Measurements from ENCODE around the gene ASXL1. TPM values are rescaled to one million over a fixed set of nuclear protein-coding genes. Genes with fewer than 3 reads are reported as not detected.

ASXL1 gene
- total RNA-seq, 2 experiments from 2014 or later = 129 to 137 TPM

DNA sequence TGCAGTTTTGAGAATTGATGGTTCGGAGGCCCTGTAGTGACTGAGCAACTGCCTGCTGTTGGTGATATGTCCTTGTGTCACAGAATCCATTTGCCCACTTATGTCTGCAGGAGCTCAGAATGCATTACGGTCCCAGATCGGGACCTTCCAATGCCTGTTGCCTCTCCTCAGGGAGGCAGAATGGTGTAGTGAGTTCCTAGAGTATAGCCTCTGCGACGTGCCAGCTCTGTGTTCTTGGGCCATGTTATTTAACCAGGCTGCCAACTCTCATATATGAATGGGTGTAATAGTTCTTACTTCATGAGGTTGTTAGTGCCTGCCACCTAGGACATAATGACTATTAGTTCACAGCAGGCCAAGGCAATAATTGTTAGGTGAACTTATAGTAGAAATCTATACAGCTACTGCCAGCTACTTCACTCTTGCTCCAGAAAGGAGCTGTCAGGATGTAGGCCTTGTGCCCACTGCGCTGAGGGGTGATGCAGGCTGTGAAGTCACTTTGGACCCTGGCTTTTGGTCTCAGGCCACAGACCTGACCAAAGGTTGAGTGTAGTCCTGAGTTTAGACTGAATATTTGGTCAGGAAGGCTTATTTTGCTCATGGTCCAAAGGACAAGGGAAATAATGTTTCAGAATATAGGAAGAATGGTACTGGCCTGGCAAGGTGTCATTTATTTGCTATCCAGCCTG lies 82.1 kb downstream of the ASXL1 start:
- no peak for DNase-seq
- ChIA-PET POLR2A (no interaction called here), CTCF (interaction anchor here (0.9 kb wide), 1 partner anchor 212 kb away, joined by 4 read pairs; no protein-coding TSS in a partner anchor)
- H3K4me3 Mint-ChIP-seq = no peak overlapping the region
- peaks cover 37% of the 10 kb centered on the region for H3K4me1 Mint-ChIP-seq (ENCODE audit: low read depth)
- ATAC-seq = no peak
- intact Hi-C loops (cut with micrococcal nuclease) = no loop called here
- TF ChIP-seq, protein P1, sequence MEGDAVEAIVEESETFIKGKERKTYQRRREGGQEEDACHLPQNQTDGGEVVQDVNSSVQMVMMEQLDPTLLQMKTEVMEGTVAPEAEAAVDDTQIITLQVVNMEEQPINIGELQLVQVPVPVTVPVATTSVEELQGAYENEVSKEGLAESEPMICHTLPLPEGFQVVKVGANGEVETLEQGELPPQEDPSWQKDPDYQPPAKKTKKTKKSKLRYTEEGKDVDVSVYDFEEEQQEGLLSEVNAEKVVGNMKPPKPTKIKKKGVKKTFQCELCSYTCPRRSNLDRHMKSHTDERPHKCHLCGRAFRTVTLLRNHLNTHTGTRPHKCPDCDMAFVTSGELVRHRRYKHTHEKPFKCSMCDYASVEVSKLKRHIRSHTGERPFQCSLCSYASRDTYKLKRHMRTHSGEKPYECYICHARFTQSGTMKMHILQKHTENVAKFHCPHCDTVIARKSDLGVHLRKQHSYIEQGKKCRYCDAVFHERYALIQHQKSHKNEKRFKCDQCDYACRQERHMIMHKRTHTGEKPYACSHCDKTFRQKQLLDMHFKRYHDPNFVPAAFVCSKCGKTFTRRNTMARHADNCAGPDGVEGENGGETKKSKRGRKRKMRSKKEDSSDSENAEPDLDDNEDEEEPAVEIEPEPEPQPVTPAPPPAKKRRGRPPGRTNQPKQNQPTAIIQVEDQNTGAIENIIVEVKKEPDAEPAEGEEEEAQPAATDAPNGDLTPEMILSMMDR (IDR thresholded peaks at IDR 0.05) = no peak
- no peaks in the 10 kb centered on the region for H3K9me3 Mint-ChIP-seq
- H3K27me3 Mint-ChIP-seq = no peaks in the 10 kb centered on the region
- H3K27ac Mint-ChIP-seq = peak overlapping the region; percentile 9
- H3K36me3 Mint-ChIP-seq (ENCODE audit: low read depth) = peaks cover 39% of the 10 kb centered on the region

DNA sequence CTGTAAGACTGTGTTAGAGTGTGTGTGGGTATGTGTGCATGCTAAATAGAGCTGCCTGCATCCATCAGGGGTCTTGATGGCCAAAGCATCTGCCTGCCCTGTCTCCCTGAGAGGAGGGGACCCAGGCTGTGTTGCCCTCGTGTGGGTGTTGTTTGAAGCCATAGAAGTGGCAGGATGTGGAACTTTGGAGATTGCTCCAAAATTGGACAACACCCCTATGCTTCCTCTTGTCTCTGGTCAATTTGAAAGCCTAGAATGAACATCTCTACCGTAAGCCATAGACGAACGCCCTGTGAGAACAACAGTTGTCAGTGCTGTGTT lies 82.6 kb downstream of the ASXL1 start:
- no peaks in the 10 kb centered on the region for H3K9me3 Mint-ChIP-seq
- no peaks in the 10 kb centered on the region for H3K27me3 Mint-ChIP-seq
- ATAC-seq (no peak), DNase-seq (no peak)
- ChIA-PET POLR2A (no interaction called here), CTCF (no interaction called here)
- no peak overlapping the region for H3K4me3 Mint-ChIP-seq
- TF ChIP-seq, protein P1 (IDR thresholded peaks at IDR 0.05) = no peak
- H3K27ac Mint-ChIP-seq = no peak overlapping the region
- intact Hi-C loops (cut with micrococcal nuclease) = no loop called here
- H3K36me3 Mint-ChIP-seq (ENCODE audit: low read depth) = peaks cover 38% of the 10 kb centered on the region
- H3K4me1 Mint-ChIP-seq (ENCODE audit: low read depth) = peaks cover 42% of the 10 kb centered on the region

DNA sequence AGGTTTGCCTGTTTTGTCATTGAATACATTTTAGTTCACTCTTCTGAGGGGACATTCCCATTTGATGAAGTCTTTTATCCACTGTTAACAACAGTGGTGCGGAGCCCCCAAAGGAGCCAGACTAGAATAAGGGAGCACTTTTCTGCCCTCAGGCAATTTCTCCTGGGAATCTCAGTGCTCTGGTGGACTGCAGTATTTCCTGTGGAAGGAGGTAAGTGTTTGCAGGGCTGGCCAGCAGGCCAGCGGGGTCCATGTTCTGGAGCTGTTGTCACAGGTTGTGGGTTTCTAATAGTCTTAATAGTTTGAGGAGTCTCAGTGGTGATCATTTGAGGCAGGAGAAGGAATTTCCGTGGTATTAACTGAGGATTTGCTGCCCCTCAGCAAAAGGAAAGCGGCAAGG lies 83.5 kb downstream of the ASXL1 start:
- Mint-ChIP-seq H3K4me1 (ENCODE audit: low read depth) (peaks cover 44% of the 10 kb centered on the region), H3K36me3 (ENCODE audit: low read depth) (peaks cover 37% of the 10 kb centered on the region), H3K4me3 (no peak overlapping the region), H3K27ac (peak overlapping the region; percentile 23), H3K9me3 (no peaks in the 10 kb centered on the region), H3K27me3 (no peaks in the 10 kb centered on the region)
- ATAC-seq (no peak), DNase-seq (no peak)
- ChIA-PET POLR2A (interaction anchor here (1.0 kb wide), 1 partner anchor 9 kb away, joined by 3 read pairs; no protein-coding TSS in a partner anchor), CTCF (no interaction called here)
- intact Hi-C loops (cut with micrococcal nuclease) = no loop called here
- TF ChIP-seq, protein P1 (IDR thresholded peaks at IDR 0.05) = no peak

DNA sequence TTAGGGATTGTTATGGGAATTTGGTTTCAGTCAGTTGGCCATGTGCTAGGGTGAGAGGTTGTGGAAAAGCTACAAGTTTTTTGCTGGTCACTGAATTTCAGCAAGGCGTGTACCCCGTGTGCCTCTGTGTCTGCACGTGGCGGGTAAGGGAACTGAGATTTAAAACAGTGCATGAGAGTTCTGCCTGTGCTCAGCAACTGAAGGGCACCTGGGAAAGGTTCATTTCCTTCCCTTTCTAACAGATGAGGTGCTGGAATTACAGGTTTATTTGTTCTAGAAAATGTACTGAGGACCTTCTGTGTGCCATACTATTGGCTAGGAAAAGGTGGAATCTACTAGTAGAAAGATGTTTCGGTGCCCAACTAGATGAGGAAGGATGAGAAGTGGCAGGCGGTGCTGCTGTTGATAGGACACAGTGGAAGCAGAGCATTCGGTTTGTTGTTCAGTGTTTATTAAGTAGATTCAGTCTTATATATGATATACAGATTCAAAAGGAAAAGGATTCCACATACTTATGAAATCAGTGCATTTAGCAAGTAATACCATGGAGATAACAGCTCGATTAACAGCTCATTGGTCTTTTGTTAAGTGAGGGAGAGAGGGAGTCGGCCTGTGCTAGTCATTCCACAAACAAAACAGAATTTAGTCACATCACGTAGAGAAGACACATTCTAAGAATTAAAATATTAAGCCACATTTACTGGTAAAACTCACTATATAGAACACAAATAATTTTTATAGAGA lies 84.7 kb downstream of the ASXL1 start:
- no peaks in the 10 kb centered on the region for H3K9me3 Mint-ChIP-seq
- no peak overlapping the region for H3K4me3 Mint-ChIP-seq
- H3K27me3 Mint-ChIP-seq = no peaks in the 10 kb centered on the region
- no peak for ATAC-seq
- ChIA-PET CTCF (no interaction called here), POLR2A (interaction anchor here (1.0 to 2.3 kb wide), 2 partner anchors 9 to 10 kb away, joined by 3 to 9 read pairs; no protein-coding TSS in a partner anchor)
- peak overlapping the region; percentile 50 for H3K27ac Mint-ChIP-seq
- H3K4me1 Mint-ChIP-seq (ENCODE audit: low read depth) = peaks cover 46% of the 10 kb centered on the region
- TF ChIP-seq, protein P1 (IDR thresholded peaks at IDR 0.05) = no peak
- intact Hi-C loops (cut with micrococcal nuclease) = no loop called here
- no peak for DNase-seq
- H3K36me3 Mint-ChIP-seq (ENCODE audit: low read depth) = peaks cover 37% of the 10 kb centered on the region

- ATAC-seq = no peak
- Mint-ChIP-seq H3K4me3 (no peak overlapping the region), H3K4me1 (ENCODE audit: low read depth) (peaks cover 42% of the 10 kb centered on the region), H3K27me3 (no peaks in the 10 kb centered on the region), H3K9me3 (no peaks in the 10 kb centered on the region), H3K27ac (peak overlapping the region; percentile 74), H3K36me3 (ENCODE audit: low read depth) (peaks cover 32% of the 10 kb centered on the region)
- intact Hi-C loops (cut with micrococcal nuclease) = no loop called here
- ChIA-PET CTCF (no interaction called here), POLR2A (interaction anchor here (1.0 to 2.3 kb wide), 2 partner anchors 9 to 10 kb away, joined by 3 to 9 read pairs; no protein-coding TSS in a partner anchor)
- TF ChIP-seq, protein P1 (IDR thresholded peaks at IDR 0.05) = no peak
- peak; percentile 39 for DNase-seq
Observed at GRCh38 chr20:32443386-32443974, 85.3 kb downstream of the ASXL1 start.
